Loucy (cell line): ENCODE measurements around the gene TMEM217.

Source experiments
- H2AFZ ChIP-seq: fragments of 200-600 bp; sonication (generic); 2 replicates; pipeline ENCODE4 v1.6.0; 2016; ENCODE audit warnings: antibody characterized with exemption, mild to moderate bottlenecking, low read length, moderate library complexity
- H3F3A ChIP-seq: fragments of 200-600 bp; 2 replicates; pipeline ENCODE4 v1.6.0; 2016; ENCODE audit warnings: antibody characterized with exemption, low read depth, mild to moderate bottlenecking
- H3K27me3 ChIP-seq: fragments of 200-600 bp; sonication (generic); 2 replicates; pipeline ENCODE4 v1.6.1; 2014; ENCODE audit warnings: low read length, mild to moderate bottlenecking; ENCODE audit not compliant: insufficient read depth, poor library complexity, severe bottlenecking
- H3K36me3 ChIP-seq: fragments of 200-600 bp; sonication (generic); 2 replicates; pipeline ENCODE4 v1.6.1; 2016; ENCODE audit warnings: low read length; ENCODE audit not compliant: insufficient read depth
- H3K4me1 ChIP-seq: fragments of 200-600 bp; sonication (generic); 2 replicates; pipeline ENCODE4 v1.5.1; 2014; ENCODE audit warnings: low read length, mild to moderate bottlenecking; ENCODE audit not compliant: insufficient read depth, poor library complexity, severe bottlenecking
- H3K4me2 ChIP-seq: fragments of 200-600 bp; sonication (generic); 2 replicates; pipeline ENCODE4 v1.6.0; 2014; ENCODE audit warnings: antibody characterized with exemption, low read length, low read depth, mild to moderate bottlenecking; ENCODE audit not compliant: poor library complexity, severe bottlenecking
- H3K4me3 ChIP-seq: fragments of 200-600 bp; sonication (generic); 2 replicates; pipeline ENCODE4 v1.5.1; 2014; ENCODE audit warnings: low read length, mild to moderate bottlenecking, mixed read lengths; ENCODE audit not compliant: poor library complexity, severe bottlenecking
- H3K79me2 ChIP-seq: fragments of 200-600 bp; sonication (generic); 2 replicates; pipeline ENCODE4 v1.6.1; 2014; ENCODE audit warnings: low read length; ENCODE audit not compliant: insufficient read depth
- H3K9ac ChIP-seq: fragments of 200-600 bp; sonication (generic); 2 replicates; pipeline ENCODE4 v1.6.0; 2014; ENCODE audit warnings: mild to moderate bottlenecking, low read depth, low read length, moderate library complexity; ENCODE audit not compliant: poor library complexity, severe bottlenecking
- H3K9me2 ChIP-seq: fragments of 200-600 bp; sonication (generic); replicated peaks from 2 replicates; pipeline ENCODE4 v1.6.1; 2016; ENCODE audit warnings: low read depth, low read length, mixed read lengths
- H3K9me3 ChIP-seq: fragments of 200-600 bp; sonication (generic); 2 replicates; pipeline ENCODE4 v1.6.1; 2014; ENCODE audit warnings: mild to moderate bottlenecking, antibody characterized with exemption, low read length, low read depth; ENCODE audit not compliant: insufficient read depth
- H4K20me1 ChIP-seq: fragments of 200-600 bp; sonication (generic); 2 replicates; pipeline ENCODE4 v1.6.0; 2014; ENCODE audit warnings: antibody characterized with exemption, low read length, mild to moderate bottlenecking; ENCODE audit not compliant: insufficient read depth, poor library complexity, severe bottlenecking
- CTCF ChIP-seq: fragments of 200-600 bp; sonication (generic); conservative IDR thresholded peaks from 2 replicates; pipeline ENCODE4 v1.5.1; 2014; ENCODE audit warnings: mild to moderate bottlenecking, antibody characterized with exemption, low read length
- EZH2phosphoT487 ChIP-seq: fragments of 200-600 bp; IDR thresholded peaks from 2 replicates; pipeline ENCODE4 v1.6.1; 2018; ENCODE audit warnings: antibody characterized with exemption, mild to moderate bottlenecking, moderate library complexity, borderline replicate concordance

The TMEM217 gene

DNA sequence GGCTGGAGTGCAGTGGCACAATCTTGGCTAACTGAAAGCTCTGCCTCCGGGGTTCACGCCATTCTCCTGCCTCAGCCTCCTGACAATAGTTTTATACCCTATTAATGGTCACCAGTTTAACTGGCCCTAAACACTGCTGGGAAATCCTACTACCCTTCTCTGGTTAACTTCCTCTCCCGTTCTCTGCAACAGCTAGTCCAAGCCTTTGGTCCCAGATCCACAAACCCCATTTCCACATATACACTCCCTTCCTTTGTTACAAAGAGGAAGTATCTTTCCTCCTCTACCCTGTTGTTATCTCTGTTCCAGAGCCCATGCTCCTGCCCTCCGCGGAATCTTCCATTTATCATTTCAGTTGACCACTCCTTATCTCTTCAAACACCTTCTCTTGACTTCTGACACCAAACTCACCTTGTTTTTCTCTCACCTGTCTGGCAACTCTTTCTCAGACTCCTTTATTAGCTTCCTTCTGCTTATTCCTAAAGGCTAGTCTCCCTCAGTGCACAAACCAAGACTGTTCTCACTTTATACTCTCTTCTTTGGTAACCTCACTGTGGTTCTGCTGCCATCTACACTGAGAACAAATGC is 25.4 kb downstream of the TMEM217 start:
- H3K9me2 ChIP-seq = no peaks in the 10 kb centered on the region
- H2AFZ ChIP-seq = no peak overlapping the region
- H3K79me2 ChIP-seq = no peaks in the 10 kb centered on the region
- no peaks in the 10 kb centered on the region for H4K20me1 ChIP-seq
- H3K4me1 ChIP-seq = peaks cover 12% of the 10 kb centered on the region
- no peaks in the 10 kb centered on the region for H3K9me3 ChIP-seq
- no peaks in the 10 kb centered on the region for H3K36me3 ChIP-seq
- no peak overlapping the region for H3K4me3 ChIP-seq
- no peak overlapping the region for H3K4me2 ChIP-seq
- TF ChIP-seq CTCF (no peak), EZH2phosphoT487 (no peak)
- no peak overlapping the region for H3K9ac ChIP-seq
- no peaks in the 10 kb centered on the region for H3F3A ChIP-seq
- no peaks in the 10 kb centered on the region for H3K27me3 ChIP-seq

DNA sequence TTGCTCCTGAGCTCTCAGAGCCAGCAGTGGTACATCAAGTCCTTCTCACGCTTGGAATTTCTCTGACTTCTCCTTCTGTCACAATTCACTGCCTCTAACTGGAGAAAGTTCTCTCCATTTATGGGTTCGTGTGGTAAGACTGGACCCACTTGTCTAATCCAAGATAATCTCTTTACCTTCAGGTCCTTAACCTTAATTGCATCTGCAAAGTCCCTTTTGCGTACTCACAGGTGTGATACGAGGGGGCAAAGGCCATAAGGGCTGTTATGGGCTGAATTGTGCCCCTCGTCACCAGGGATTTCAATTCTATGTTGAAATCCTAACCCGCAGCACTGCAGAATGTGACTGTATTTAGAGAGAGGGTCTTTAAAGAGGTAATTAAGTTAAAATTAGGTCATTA is 27.8 kb downstream of the TMEM217 start:
- H4K20me1 ChIP-seq = no peaks in the 10 kb centered on the region
- H3K4me3 ChIP-seq = no peak overlapping the region
- H3K36me3 ChIP-seq = no peaks in the 10 kb centered on the region
- H3K9me2 ChIP-seq = no peaks in the 10 kb centered on the region
- no peaks in the 10 kb centered on the region for H3F3A ChIP-seq
- H2AFZ ChIP-seq = no peak overlapping the region
- H3K4me2 ChIP-seq = no peak overlapping the region
- no peaks in the 10 kb centered on the region for H3K27me3 ChIP-seq
- TF ChIP-seq EZH2phosphoT487 (no peak), CTCF (no peak)
- H3K79me2 ChIP-seq = no peaks in the 10 kb centered on the region
- H3K9me3 ChIP-seq = no peaks in the 10 kb centered on the region
- H3K4me1 ChIP-seq = peaks cover 3% of the 10 kb centered on the region
- no peak overlapping the region for H3K9ac ChIP-seq

DNA sequence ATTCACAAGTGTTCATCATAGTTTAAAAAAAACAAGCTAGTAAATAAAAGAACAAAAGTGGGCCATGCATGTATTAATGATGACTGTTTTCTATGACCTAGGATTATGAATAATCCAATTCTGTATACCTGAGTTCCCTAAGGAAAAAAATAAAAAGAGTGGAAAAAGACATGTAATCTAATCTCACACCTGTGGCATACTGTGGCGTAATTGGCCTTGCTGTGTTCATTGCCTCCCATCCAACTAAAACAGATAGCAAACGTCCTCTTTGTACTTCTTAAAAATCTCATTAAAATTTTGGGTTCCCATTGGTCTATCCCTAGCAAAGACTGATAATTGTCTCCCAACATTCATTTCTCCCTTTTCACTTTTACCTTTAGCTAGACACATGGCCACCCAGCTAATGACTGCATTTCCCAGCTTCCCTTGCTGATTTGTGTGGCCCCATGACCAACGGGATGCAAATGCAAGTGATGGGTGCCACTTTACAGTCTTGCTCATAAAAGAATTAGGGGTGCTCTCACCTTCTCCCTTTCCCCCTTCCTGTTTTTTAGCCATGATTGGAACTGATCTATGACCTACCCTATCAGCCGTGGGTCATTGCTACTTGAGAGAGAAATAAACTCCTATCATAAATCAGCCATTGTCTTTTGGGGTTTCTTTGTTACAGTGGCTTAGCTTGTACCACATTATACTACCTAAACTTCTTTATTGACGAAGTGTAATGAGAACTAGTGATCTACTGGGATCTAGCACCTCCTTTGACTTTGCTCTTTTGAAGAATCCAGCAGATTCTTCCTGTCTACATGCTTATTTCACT is 32.4 kb downstream of the TMEM217 start:
- H3K79me2 ChIP-seq = no peaks in the 10 kb centered on the region
- H3K9me2 ChIP-seq = no peaks in the 10 kb centered on the region
- H3F3A ChIP-seq = no peaks in the 10 kb centered on the region
- no peak for TF ChIP-seq CTCF
- TF ChIP-seq EZH2phosphoT487 = no peak
- no peaks in the 10 kb centered on the region for H4K20me1 ChIP-seq
- no peaks in the 10 kb centered on the region for H3K36me3 ChIP-seq
- H3K9ac ChIP-seq = no peak overlapping the region
- no peak overlapping the region for H3K4me3 ChIP-seq
- peaks cover 6% of the 10 kb centered on the region for H3K4me1 ChIP-seq
- H2AFZ ChIP-seq = no peak overlapping the region
- H3K27me3 ChIP-seq = no peaks in the 10 kb centered on the region
- H3K9me3 ChIP-seq = no peaks in the 10 kb centered on the region
- no peak overlapping the region for H3K4me2 ChIP-seq
